Gastrocnemius medialis (tissue), 4 donors: ENCODE results near the gene CST4.

ENCODE experiments used
- CTCF ChIP-seq, 5 experiments: fragments of 450-650 bp in 3 of 5; fragments of 200-600 bp in 2 of 5; sonication (generic) in 2 of 5; IDR thresholded peaks in 4 of 5; conservative IDR thresholded peaks in 1 of 5; 1 replicate in 4 of 5; 2 replicates in 1 of 5; pipeline ENCODE4 v1.5.1; 2016 to 2019; ENCODE audit warnings: antibody characterized with exemption in 5 of 5, mild to moderate bottlenecking in 3 of 5, moderate library complexity in 3 of 5
- POLR2A ChIP-seq, 2 donors: fragments of 450-650 bp; IDR thresholded peaks; one replicate each; pipeline ENCODE4 v1.6.1; 2017; ENCODE audit warnings: antibody characterized with exemption in 2 of 2, mild to moderate bottlenecking in 2 of 2, moderate library complexity in 2 of 2

DNA sequence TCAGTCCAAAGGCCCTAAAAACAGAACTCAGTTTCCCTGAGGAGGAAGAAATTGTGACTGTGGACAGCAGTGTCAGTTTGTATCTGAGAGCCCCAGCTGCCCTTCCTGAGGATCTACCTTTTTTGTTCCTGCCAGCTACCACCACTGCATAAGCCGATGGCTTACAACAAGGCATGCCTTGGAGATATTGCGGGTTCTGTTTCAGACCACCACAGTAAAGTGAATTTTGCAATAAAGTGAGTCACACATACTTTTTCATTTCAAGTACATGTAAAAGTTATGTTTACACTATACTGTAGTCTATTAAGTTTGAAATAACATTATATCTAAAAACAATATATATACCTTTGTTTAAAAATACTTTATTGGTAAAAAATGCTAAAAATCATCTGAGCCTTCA lies 41.5 kb downstream of the CST4 start:
- TF ChIP-seq POLR2A (IDR thresholded peaks at IDR 0.05): no peak
- TF ChIP-seq CTCF (IDR thresholded peaks at IDR 0.05 in 4 of 5, conservative IDR thresholded peaks at IDR 0.05 in 1 of 5): no peak
